Stimulated activated CD8-positive, alpha-beta memory T cell treated with anti-CD3 and anti-CD28 coated beads, Interleukin-4, amount 100 ng/mL, for 4 hours (primary cell): ENCODE measurements around the gene PLRG1.
"Not testable (repeated sequence)": the region's sequence is repeated elsewhere in the genome, so short reads cannot be mapped to it uniquely, and the experiment has no call there.

ENCODE experiments used
- DNase-seq, 2 donors: peaks; one replicate each; pipeline ENCODE4 v3.0.0-alpha.2; 2020; ENCODE audit warnings: low read depth in 2 of 2, low spot score in 1 of 2

PLRG1 gene

GRCh38 chr4:154549894-154550790 is at the start of gene PLRG1:
TSS of gene PLRG1 (minus strand) at chr4:154550400. CDS start at chr4:154550308, 92 bp downstream.
- DNase-seq, result peak; percentile 91 to 92

DNA sequence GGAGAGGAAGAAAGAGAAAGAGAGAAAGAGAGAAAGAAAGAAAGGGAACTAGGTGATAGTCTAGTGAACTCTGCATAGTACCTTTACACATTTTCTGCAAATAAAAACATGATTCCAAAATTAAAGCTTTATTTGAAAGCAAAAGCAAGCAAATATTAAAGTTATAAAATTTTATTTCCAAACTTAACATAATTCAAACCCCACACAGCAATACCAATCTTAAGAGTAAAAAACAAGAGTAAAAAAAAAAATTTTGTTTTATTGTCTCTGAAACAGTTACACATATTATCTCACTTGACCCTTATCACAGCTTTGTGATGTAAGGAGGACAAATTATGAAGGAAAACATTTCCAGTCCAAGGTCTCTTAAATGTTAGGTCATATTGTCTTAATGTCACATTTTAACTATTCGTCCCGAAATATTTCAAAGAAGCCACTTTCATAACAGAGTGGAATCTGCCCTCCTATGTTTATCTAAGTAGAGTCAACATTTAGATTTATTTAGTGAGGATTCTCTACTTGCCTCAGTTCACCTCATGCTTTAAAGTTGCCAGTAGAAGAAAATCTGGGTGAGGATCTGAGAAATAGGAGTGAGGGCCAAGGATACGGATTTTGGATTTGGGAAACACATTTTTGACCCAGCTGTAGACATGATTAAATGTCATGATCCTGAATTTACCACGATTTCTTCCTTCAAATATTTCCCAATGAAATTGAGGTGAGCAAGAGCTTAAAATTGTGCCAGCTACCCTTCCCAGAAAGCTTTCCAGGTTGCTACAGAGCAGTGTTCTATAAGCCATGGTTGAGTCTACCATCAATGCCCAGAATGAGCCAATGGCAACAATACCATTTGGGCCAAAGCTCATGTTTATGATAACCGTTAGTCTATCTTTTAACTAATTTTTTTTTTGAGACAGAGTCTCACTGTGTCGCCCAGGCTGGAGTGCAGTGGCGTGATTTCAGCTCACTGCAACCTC is 47.9 kb upstream of the PLRG1 start:
- no peak for DNase-seq

GRCh38 chr4:154597281-154597680 is 47.1 kb upstream of the PLRG1 start:
- not testable (repeated sequence) for DNase-seq

DNA sequence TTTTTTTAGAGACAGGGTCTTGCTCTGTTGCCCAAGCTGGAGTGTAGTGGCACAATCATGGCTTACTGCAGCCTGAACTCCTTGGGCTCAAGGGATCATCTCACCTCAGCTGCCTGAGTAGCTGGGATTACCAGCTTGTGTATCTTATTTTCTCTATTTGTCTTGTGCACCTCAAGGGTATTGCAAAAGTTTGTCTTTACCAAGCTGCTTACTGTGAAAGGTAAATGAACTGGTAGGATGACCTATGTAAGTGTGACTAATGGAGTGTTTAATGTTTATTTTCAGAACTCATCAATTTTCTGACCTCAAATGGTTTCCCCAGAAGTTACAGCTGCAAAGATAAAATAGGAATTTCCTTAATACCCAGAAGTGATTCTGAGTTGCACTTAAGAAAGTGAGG is 45.6 kb upstream of the PLRG1 start:
- DNase-seq, result no peak

- DNase-seq, result not testable (repeated sequence)
These were observed 44.1 kb upstream of the PLRG1 start for GRCh38 chr4:154594343-154594742.

DNA sequence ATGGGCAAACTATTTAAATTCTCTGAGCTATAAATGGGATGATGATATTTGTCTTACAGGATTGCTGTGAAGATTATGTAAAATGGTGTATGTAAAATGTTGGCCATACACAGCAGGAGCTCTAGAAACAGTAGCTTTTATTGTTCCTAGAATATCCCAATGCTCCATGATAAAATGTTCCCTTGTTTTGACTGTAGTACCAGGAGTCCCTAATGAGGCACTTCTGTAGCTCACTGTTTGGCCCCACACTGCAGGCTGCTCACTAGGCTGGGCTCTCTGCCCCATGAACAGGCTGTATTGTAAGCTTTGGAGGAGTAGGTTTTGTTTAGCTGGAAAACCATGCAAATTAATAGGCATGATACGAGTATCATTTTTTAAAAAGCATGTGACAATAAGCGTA is 43.7 kb upstream of the PLRG1 start:
- DNase-seq, result no peak

DNA sequence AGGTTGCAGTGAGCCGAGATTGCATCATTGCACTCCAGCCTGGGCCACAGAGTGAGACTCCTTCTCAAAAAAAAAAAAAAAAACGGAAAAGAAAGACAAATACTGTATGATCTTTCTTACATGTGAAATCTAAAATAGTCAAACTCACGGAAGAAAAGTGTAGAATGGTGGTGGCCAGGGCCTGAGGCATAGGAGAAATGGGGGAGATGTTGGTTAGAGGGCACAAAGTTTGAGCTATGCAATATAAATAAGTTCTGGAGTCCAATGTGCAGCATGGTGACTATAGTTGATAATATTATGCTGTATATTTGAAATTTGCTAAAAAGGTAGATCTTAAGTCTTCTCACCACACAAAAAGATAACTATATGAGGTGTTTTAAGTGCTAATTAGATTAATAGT is 41.7 kb upstream of the PLRG1 start:
- no peak for DNase-seq

- DNase-seq, result no peak
These were observed 40.3 kb upstream of the PLRG1 start, which contains the start of gene FGA for GRCh38 chr4:154590329-154591006. TSS of gene FGA (minus strand) at chr4:154590742. CDS start at chr4:154590687, 55 bp downstream.

DNA sequence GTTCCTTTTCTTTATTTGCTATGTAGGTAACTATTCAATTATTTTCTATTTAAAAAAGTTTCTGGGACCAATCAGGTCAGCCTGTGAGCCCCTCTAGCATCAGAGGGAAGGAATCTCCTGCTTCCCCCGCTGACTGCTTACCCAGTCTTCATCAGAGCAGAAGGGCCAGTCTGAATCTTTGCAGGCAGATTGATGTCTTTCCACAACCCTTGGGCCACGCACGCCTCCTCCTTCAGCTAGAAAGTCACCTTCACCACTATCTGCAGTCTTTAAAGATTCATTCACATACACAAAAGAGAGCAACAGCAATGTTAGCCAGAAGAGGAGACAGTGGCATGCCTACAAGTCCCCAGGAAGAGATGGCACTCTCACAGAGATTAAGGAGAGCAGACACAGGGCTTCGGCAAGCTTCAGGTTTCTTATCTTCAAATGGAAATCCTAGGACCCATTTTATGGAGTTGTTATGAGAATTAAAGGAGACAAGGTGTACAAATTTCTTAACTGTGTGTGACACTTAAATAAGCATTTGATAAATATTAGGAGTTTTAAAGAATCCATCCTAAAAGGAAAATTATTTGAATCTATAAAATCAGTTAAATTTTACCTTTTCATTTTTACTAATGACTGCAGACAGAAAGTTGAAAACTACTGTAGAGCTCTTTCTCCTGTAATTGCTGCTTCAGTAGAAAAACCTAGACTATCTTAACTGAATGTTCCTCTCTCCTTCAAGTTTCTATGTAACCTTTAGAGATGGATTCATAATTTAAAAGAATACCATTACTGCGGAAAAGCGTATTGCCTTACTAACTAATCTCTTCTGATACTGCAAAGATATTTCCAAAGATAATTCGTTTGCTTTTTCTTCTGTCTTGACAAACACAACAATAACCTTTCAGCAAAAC is 39.3 kb upstream of the PLRG1 start:
- no peak for DNase-seq

GRCh38 chr4:154588198-154588597 is 38.0 kb upstream of the PLRG1 start:
- DNase-seq, result no peak

- DNase-seq, result no peak
These were observed 36.3 kb upstream of the PLRG1 start for GRCh38 chr4:154586296-154587033.

DNA sequence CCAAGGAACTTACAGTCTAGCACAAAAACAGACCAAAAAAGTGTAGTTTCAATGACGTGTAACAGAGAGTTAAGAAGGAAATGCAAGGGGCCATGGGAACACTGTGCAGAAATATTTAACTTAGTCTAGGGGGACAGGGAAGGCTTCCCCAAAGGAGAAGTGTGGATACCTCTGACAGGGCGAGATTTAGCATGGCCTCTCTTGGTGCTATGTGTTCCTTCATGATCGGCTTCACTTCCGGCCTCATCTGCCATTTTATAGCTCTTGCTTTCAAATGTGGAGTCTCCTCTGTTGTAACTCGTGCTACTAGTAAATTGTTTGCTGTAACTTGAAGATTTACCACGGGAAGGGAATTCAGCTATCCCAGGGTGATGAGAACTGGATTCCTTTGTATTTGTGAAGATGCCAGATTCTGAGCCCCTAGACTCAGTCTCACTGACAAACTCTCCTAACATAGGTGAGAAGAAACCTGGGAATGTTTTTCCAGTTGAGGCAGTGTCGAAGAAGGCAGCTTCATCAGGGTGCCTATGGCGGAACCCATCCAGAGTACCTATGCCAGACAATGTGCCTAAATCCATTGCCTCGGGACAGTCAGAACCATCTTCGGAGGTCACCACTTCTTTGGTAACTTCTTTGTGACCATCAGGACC is 35.3 kb upstream of the PLRG1 start:
- DNase-seq, result no peak

GRCh38 chr4:154584259-154584658 is 34.1 kb upstream of the PLRG1 start:
- DNase-seq, result no peak

GRCh38 chr4:154583677-154584076 is 33.5 kb upstream of the PLRG1 start:
- no peak for DNase-seq

DNA sequence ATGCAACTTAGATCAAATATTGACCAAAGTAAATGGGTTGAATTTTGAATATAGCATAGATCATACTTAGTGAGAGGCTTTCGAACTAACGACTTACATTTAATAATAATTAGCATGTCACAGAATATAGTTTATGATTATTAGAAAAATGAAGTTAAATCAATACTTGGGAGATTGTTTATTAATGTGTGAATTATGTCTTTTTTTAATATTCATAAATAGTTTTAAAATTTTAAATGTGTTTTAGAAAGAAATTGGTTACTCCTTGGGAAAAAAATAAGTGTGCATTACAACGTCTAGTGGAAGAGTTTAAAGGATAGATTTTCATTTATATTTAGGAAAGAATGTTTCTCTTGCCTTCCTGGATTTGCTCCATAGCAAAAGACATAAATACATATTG is 33.0 kb upstream of the PLRG1 start:
- no peak for DNase-seq

GRCh38 chr4:154582723-154583122 is 32.5 kb upstream of the PLRG1 start:
- no peak for DNase-seq

- no peak for DNase-seq
These were observed 29.7 kb upstream of the PLRG1 start for GRCh38 chr4:154579927-154580326.

DNA sequence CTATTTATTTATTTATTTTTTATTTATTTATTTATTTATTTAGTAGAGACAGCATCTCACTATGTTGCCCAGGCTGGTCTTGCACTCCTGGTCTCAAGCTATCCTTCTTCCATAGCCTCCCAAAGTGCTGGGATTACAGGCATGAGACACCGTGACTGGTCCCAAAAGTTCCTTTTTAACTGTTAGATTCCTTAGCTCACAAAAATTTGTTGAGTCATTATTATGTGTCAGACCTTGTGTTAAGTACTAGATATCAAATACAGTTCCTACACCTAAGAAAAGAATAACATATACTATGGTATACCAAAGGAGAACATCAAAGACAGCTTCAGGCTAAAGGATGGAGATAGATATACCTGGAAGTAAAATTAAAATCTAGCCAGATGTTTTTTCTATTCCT is 28.7 kb upstream of the PLRG1 start:
- no peak for DNase-seq

GRCh38 chr4:154577324-154577723 is 27.1 kb upstream of the PLRG1 start:
- no peak for DNase-seq
